Prostate gland (tissue), 2 donors: ENCODE measurements around the gene STPG3. TPM values are rescaled to one million over a fixed set of nuclear protein-coding genes. Genes with fewer than 3 reads are reported as not detected.

Source experiments
- DNase-seq: peaks from one replicate; pipeline ENCODE4 v3.0.0-alpha.2; 2019; ENCODE audit warnings: low spot score
- H3K27ac ChIP-seq, 2 donors: fragments of 200-600 bp; sonication (generic); 2 replicates each; pipeline ENCODE4 v1.5.1; 2017 to 2019
- H3K27me3 ChIP-seq: fragments of 200-600 bp; sonication (generic); replicated peaks from 2 replicates; pipeline ENCODE4 v1.5.1; 2019; ENCODE audit not compliant: insufficient read depth
- H3K36me3 ChIP-seq, 2 donors: fragments of 200-600 bp; sonication (generic); 1 replicate in 1 of 2; 2 replicates in 1 of 2; pipeline versions ENCODE4 v1.5.1 to v1.8.1; 2017 to 2019
- H3K4me1 ChIP-seq: fragments of 200-600 bp; sonication (generic); replicated peaks from 2 replicates; pipeline ENCODE4 v1.5.1; 2019
- H3K4me3 ChIP-seq, 2 donors: fragments of 200-600 bp; sonication (generic); 2 replicates each; pipeline ENCODE4 v1.5.1; 2017 to 2019
- H3K9me3 ChIP-seq: fragments of 200-600 bp; sonication (generic); 2 replicates; pipeline ENCODE4 v1.5.1; 2017
- CTCF ChIP-seq, 4 experiments: fragments of 200-600 bp in 2 of 4; fragments of 450-650 bp in 2 of 4; sonication (generic) in 2 of 4; IDR thresholded peaks; 1 replicate in 3 of 4; 2 replicates in 1 of 4; pipeline ENCODE4 v1.5.1; 2016 to 2019; ENCODE audit warnings: antibody characterized with exemption in 4 of 4, mild to moderate bottlenecking in 2 of 4, moderate library complexity in 2 of 4
- POLR2A ChIP-seq: fragments of 450-650 bp; IDR thresholded peaks from one replicate; pipeline ENCODE4 v1.6.1; 2016; ENCODE audit warnings: antibody characterized with exemption, mild to moderate bottlenecking
- POLR2AphosphoS5 ChIP-seq: sonication (generic); formaldehyde crosslinking; IDR thresholded peaks from one replicate; pipeline ENCODE4 v1.6.1; 2017; ENCODE audit warnings: antibody characterized with exemption
- WGBS: methylation state at CpG from one replicate; pipeline ENCODE4 v1.1.5; 2018; 5-methylcytosine and 5-hydroxymethylcytosine counted together
- intact Hi-C: fragments of 100-400 bp; cut with DNase I; formaldehyde crosslinking; loops from one replicate; pipeline ENCODE4 v1.14.2; 2022
- total RNA-seq, 2 donors: library from RNA; depleted of rRNA; stranded (reverse); fragments of >200 nt; gene quantifications; one replicate each; pipeline ENCODE4 v1.1.0, GENCODE V29; 2016

Gene STPG3
- total RNA-seq, 2 donors from 2014 or later: 4.2 TPM; not detected in 1

GRCh38 chr9:137206602-137207001 lies 44.5 kb upstream of the STPG3 start:
- Histone ChIP-seq H3K4me1 (peaks cover 24% of the 10 kb centered on the region), H3K9me3 (no peaks in the 10 kb centered on the region), H3K4me3 (peak overlapping the region in 1 of 2 donors; percentile 73), H3K27me3 (no peaks in the 10 kb centered on the region), H3K27ac (no peak overlapping the region), H3K36me3 (no peaks in the 10 kb centered on the region)
- intact Hi-C loops: no loop called here
- 84% methylated on average over 7 of the region's 7 CpGs for WGBS
- no peak for TF ChIP-seq CTCF (IDR thresholded peaks at IDR 0.05)
- no peak for TF ChIP-seq POLR2A
- no peak for TF ChIP-seq POLR2AphosphoS5
- no peak for DNase-seq

- peaks cover 4% of the 10 kb centered on the region for H3K4me1 ChIP-seq
- no peaks in the 10 kb centered on the region for H3K36me3 ChIP-seq
- DNase-seq: no peak
- H3K27me3 ChIP-seq: no peaks in the 10 kb centered on the region
- H3K9me3 ChIP-seq: no peaks in the 10 kb centered on the region
- intact Hi-C loops: no loop called here
- TF ChIP-seq CTCF (IDR thresholded peaks at IDR 0.05) (no peak), POLR2A (no peak), POLR2AphosphoS5 (no peak)
- no peak overlapping the region for H3K27ac ChIP-seq
- H3K4me3 ChIP-seq: no peak overlapping the region
- 80% methylated on average over 13 of the region's 13 CpGs for WGBS
These were observed 39.6 kb upstream of the STPG3 start for GRCh38 chr9:137211532-137211931.

- Histone ChIP-seq H3K27me3 (no peaks in the 10 kb centered on the region), H3K36me3 (no peaks in the 10 kb centered on the region), H3K4me3 (no peak overlapping the region), H3K9me3 (no peaks in the 10 kb centered on the region), H3K4me1 (no peaks in the 10 kb centered on the region), H3K27ac (no peak overlapping the region)
- WGBS: 85% methylated on average over 21 of the region's 21 CpGs
- intact Hi-C loops: no loop called here
- TF ChIP-seq POLR2AphosphoS5 (no peak), POLR2A (no peak), CTCF (IDR thresholded peaks at IDR 0.05) (no peak)
- no peak for DNase-seq
These were observed 38.6 kb upstream of the STPG3 start for GRCh38 chr9:137212520-137212919.

GRCh38 chr9:137213160-137214060 lies 37.7 kb upstream of the STPG3 start:
- Histone ChIP-seq H3K36me3 (no peaks in the 10 kb centered on the region), H3K27ac (no peak overlapping the region), H3K4me1 (peaks cover 5% of the 10 kb centered on the region), H3K4me3 (no peak overlapping the region), H3K9me3 (no peaks in the 10 kb centered on the region), H3K27me3 (no peaks in the 10 kb centered on the region)
- no peak for DNase-seq
- WGBS: 89% methylated on average over 46 of the region's 49 CpGs
- TF ChIP-seq POLR2A: no peak
- TF ChIP-seq POLR2AphosphoS5: no peak
- TF ChIP-seq CTCF (IDR thresholded peaks at IDR 0.05): no peak
- intact Hi-C loops: no loop called here

- H3K9me3 ChIP-seq: no peaks in the 10 kb centered on the region
- no peak overlapping the region for H3K27ac ChIP-seq
- TF ChIP-seq POLR2A: no peak
- no peak for DNase-seq
- H3K36me3 ChIP-seq: no peaks in the 10 kb centered on the region
- WGBS: 96% methylated on average over 19 of the region's 19 CpGs
- intact Hi-C loops: no loop called here
- no peak overlapping the region for H3K4me3 ChIP-seq
- peaks cover 5% of the 10 kb centered on the region for H3K4me1 ChIP-seq
- no peaks in the 10 kb centered on the region for H3K27me3 ChIP-seq
These were observed 36.5 kb upstream of the STPG3 start for GRCh38 chr9:137214620-137215019.
